Skeletal muscle cell (primary cell): Measurements from ENCODE around the gene MYO1C.
A peak's percentile ranks its signal among the peaks of the same experiment; 100 is the strongest.
"Not testable (repeated sequence)": the region's sequence is repeated elsewhere in the genome, so short reads cannot be mapped to it uniquely, and the experiment has no call there.

Source experiments
- DNase-seq: peaks from one replicate; pipeline ENCODE4 v3.0.0-alpha.2; 2010; ENCODE audit warnings: low read depth
- H3K4me3 ChIP-seq: 2 replicates; pipeline ENCODE4 v1.5.1; 2011; ENCODE audit warnings: low read depth, mild to moderate bottlenecking, control low read depth, low read length, moderate library complexity

The MYO1C gene

GRCh38 chr17:1470755-1471462 is 21.6 kb downstream of the MYO1C start:
- DNase-seq, result no peak
- no peak overlapping the region for H3K4me3 ChIP-seq

GRCh38 chr17:1470071-1470754 is 22.3 kb downstream of the MYO1C start:
- no peak for DNase-seq
- H3K4me3 ChIP-seq, result no peak overlapping the region

GRCh38 chr17:1469231-1469852 is 23.1 kb downstream of the MYO1C start:
- DNase-seq, result no peak
- no peak overlapping the region for H3K4me3 ChIP-seq

- no peak overlapping the region for H3K4me3 ChIP-seq
- no peak for DNase-seq
Measured at GRCh38 chr17:1467898-1468492, 24.5 kb downstream of the MYO1C start.

GRCh38 chr17:1467258-1467657 is 25.2 kb downstream of the MYO1C start:
- DNase-seq, result no peak
- no peak overlapping the region for H3K4me3 ChIP-seq

GRCh38 chr17:1464186-1464585 is 28.3 kb downstream of the MYO1C start:
- no peak for DNase-seq
- H3K4me3 ChIP-seq, result no peak overlapping the region

- H3K4me3 ChIP-seq, result no peak overlapping the region
- DNase-seq, result no peak
Measured at GRCh38 chr17:1462164-1463112, 30.0 kb downstream of the MYO1C start.

GRCh38 chr17:1461198-1461944 is 31.1 kb downstream of the MYO1C start:
- no peak for DNase-seq
- no peak overlapping the region for H3K4me3 ChIP-seq

- H3K4me3 ChIP-seq, result no peak overlapping the region
- DNase-seq, result no peak
Measured at GRCh38 chr17:1460233-1460632, 32.3 kb downstream of the MYO1C start.

GRCh38 chr17:1455797-1456599 is 36.5 kb downstream of the MYO1C start, which contains the start of gene CRK:
CRK (minus strand) TSS chr17:1456232; CDS start chr17:1456117, 115 bp downstream.
- peak within 1 kb of the TSS; percentile 95 for H3K4me3 ChIP-seq
- peak; percentile 77 for DNase-seq

GRCh38 chr17:1455291-1455796 is 37.1 kb downstream of the MYO1C start:
- peak overlapping the region; percentile 95 for H3K4me3 ChIP-seq
- DNase-seq, result no peak

GRCh38 chr17:1454541-1454940 is 37.9 kb downstream of the MYO1C start:
- no peak for DNase-seq
- H3K4me3 ChIP-seq, result peak overlapping the region; percentile 95

- H3K4me3 ChIP-seq, DNase-seq: not testable (repeated sequence)
Measured at GRCh38 chr17:1453694-1454093, 38.8 kb downstream of the MYO1C start.

- H3K4me3 ChIP-seq, result no peak overlapping the region
- no peak for DNase-seq
Measured at GRCh38 chr17:1452836-1453235, 39.6 kb downstream of the MYO1C start.

- DNase-seq, H3K4me3 ChIP-seq: not testable (repeated sequence)
Measured at GRCh38 chr17:1450261-1450660, 42.2 kb downstream of the MYO1C start.

GRCh38 chr17:1449412-1449967 is 43.0 kb downstream of the MYO1C start:
- no peak for DNase-seq
- no peak overlapping the region for H3K4me3 ChIP-seq

GRCh38 chr17:1447052-1447451 is 45.4 kb downstream of the MYO1C start:
- H3K4me3 ChIP-seq, result no peak overlapping the region
- no peak for DNase-seq
